Effector CD8-positive, alpha-beta T cell (primary cell): ENCODE results near the gene LRRC8C.

Experiments used
- DNase-seq: peaks from one replicate; lab custom pipeline; 2025; lab: John Stamatoyannopoulos, UW

The LRRC8C gene

DNA sequence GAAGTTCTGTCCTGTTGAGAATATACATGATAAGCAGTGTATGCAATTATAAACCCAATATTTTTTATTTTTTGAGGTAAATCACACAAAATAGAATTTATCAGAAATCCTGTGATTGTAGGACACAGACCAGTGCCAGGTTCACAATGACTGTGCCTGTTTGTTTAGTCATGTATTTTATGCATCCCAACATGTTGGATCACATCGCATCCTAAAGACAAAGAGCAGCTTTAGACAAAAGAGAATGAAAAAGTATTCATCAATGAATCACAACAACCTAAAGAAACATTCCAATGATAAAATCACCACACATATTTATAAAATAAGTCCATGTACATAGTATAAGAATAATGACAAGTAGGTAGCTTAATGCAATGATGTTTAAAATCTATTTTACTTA is 134.7 kb downstream of the LRRC8C start:
- no peak for DNase-seq
